Tibial nerve (tissue), 4 donors: ENCODE data around the gene RCOR1. TPM values are rescaled to one million over a fixed set of nuclear protein-coding genes. Genes with fewer than 3 reads are reported as not detected.
A peak's percentile ranks its signal among the peaks of the same experiment; 100 is the strongest.

Experiments used
- DNase-seq, 2 donors: peaks; one replicate each; pipeline ENCODE4 v3.0.0-alpha.2; 2019; ENCODE audit warnings: low spot score in 2 of 2
- H3K27ac ChIP-seq, 4 donors: fragments of 200-600 bp; sonication (generic) in 3 of 4; one replicate each; pipeline ENCODE4 v1.5.1; 2017 to 2019; ENCODE audit warnings: mild to moderate bottlenecking in 1 of 4
- H3K27me3 ChIP-seq, 2 donors: fragments of 200-600 bp; sonication (generic) in 1 of 2; one replicate each; pipeline versions ENCODE4 v1.5.1 to v1.6.0; 2017 to 2019
- H3K36me3 ChIP-seq, 3 donors: fragments of 200-600 bp; sonication (generic); one replicate each; pipeline ENCODE4 v1.5.1; 2018 to 2019
- H3K4me1 ChIP-seq, 4 donors: fragments of 200-600 bp; sonication (generic) in 3 of 4; one replicate each; pipeline ENCODE4 v1.5.1; 2017 to 2019
- H3K4me3 ChIP-seq, 4 donors: fragments of 200-600 bp; sonication (generic) in 3 of 4; one replicate each; pipeline ENCODE4 v1.5.1; 2017 to 2019; ENCODE audit warnings: mild to moderate bottlenecking in 1 of 4, moderate library complexity in 1 of 4
- H3K9me3 ChIP-seq, 4 donors: fragments of 200-600 bp; sonication (generic) in 3 of 4; one replicate each; pipeline ENCODE4 v1.5.1; 2017 to 2019
- EP300 ChIP-seq, 2 donors: sonication (generic); formaldehyde crosslinking; IDR thresholded peaks; one replicate each; pipeline ENCODE4 v1.6.1; 2017; ENCODE audit warnings: antibody characterized with exemption in 2 of 2, mild to moderate bottlenecking in 1 of 2
- POLR2A ChIP-seq, 2 donors: fragments of 450-650 bp; IDR thresholded peaks; one replicate each; pipeline ENCODE4 v1.6.1; 2017; ENCODE audit warnings: antibody characterized with exemption in 2 of 2, mild to moderate bottlenecking in 2 of 2, moderate library complexity in 2 of 2
- WGBS, 2 donors: methylation state at CpG; one replicate each; pipeline ENCODE4 v1.1.5; 2018; 5-methylcytosine and 5-hydroxymethylcytosine counted together
- small RNA-seq: library from RNA; depleted of rRNA; stranded (forward); fragments of <200 nt; gene quantifications from one replicate; pipeline ENCODE3, GENCODE V24; 2016
- total RNA-seq, 4 donors: library from RNA; depleted of rRNA; stranded (reverse); fragments of >200 nt; gene quantifications; one replicate each; pipeline ENCODE4 v1.1.0, GENCODE V29; 2016
- TF ChIP-seq, protein P1 (sequence below), 5 experiments: fragments of 200-600 bp in 3 of 5; fragments of 450-650 bp in 2 of 5; sonication (generic) in 3 of 5; IDR thresholded peaks; one replicate each; pipeline ENCODE4 v1.5.1; 2016 to 2019; ENCODE audit warnings: antibody characterized with exemption in 5 of 5, mild to moderate bottlenecking in 3 of 5, moderate library complexity in 2 of 5

RCOR1 gene
- total RNA-seq, 4 donors from 2014 or later, result 6.3 to 12.8 (median 10.0) TPM

DNA sequence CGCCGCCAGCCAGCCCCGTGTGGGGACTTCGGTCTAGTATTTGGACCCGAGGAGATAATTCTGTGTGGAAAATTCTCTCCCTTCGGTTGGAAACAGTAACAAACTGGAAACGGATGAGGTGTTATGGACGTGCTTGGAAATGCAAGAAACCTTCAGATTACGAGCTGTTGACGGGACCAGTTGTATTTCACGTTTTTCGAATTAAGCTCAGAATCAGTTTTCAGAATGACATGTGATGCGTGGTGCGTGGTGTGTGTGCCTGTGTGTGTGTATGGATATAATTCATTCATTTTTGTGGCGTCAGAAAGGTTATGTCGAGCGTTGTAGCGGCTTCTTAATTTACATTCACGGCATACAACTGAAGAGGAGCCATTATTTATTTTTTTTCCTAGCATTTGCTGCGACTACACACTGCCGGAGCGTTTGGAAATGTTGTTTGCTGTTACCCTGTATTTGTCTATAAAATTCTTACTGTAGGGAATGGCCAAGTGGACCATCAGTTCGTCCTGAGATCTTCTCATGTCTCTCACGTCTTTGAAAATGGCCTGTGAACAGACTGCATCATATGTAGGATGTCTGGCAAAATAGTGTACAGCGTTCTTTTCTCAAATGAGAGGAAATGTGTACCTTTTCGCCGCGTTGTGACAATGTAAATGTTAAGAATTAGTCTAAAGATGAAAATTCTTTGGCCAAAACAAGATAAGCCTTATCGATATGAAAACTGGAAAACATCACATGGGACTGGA is 186.1 kb downstream of the RCOR1 start:
- H3K27ac ChIP-seq, result peak overlapping the region; percentile 75 to 91 (median 84)

GRCh38 chr14:102779084-102779462 is 186.6 kb downstream of the RCOR1 start:
- Histone ChIP-seq H3K4me1 (peaks cover 0 to 29% (median 16%) of the 10 kb centered on the region in 4 donors), H3K27ac (peak overlapping the region in 2 of 4 donors; percentile 88 to 91), H3K9me3 (no peaks in the 10 kb centered on the region), H3K4me3 (peak overlapping the region in 1 of 4 donors; percentile 63), H3K36me3 (no peaks in the 10 kb centered on the region), H3K27me3 (no peaks in the 10 kb centered on the region)
- WGBS, 2 donors, result 35 to 46% methylated on average over 4 of the region's 4 CpGs
- TF ChIP-seq, protein P1, sequence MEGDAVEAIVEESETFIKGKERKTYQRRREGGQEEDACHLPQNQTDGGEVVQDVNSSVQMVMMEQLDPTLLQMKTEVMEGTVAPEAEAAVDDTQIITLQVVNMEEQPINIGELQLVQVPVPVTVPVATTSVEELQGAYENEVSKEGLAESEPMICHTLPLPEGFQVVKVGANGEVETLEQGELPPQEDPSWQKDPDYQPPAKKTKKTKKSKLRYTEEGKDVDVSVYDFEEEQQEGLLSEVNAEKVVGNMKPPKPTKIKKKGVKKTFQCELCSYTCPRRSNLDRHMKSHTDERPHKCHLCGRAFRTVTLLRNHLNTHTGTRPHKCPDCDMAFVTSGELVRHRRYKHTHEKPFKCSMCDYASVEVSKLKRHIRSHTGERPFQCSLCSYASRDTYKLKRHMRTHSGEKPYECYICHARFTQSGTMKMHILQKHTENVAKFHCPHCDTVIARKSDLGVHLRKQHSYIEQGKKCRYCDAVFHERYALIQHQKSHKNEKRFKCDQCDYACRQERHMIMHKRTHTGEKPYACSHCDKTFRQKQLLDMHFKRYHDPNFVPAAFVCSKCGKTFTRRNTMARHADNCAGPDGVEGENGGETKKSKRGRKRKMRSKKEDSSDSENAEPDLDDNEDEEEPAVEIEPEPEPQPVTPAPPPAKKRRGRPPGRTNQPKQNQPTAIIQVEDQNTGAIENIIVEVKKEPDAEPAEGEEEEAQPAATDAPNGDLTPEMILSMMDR (IDR thresholded peaks at IDR 0.05), result no peak
- TF ChIP-seq EP300 (IDR thresholded peaks at IDR 0.05), result no peak
- no peak for TF ChIP-seq POLR2A (IDR thresholded peaks at IDR 0.05)
- no peak for DNase-seq

More for the DNA sequence above, 186.1 kb downstream of the RCOR1 start:
- TF ChIP-seq EP300 (IDR thresholded peaks at IDR 0.05) (no peak), POLR2A (IDR thresholded peaks at IDR 0.05) (no peak)
- TF ChIP-seq, protein P1 (IDR thresholded peaks at IDR 0.05), result peak in 1 of 5 experiments; percentile 8
- DNase-seq, result no peak
- H3K36me3 ChIP-seq, result no peaks in the 10 kb centered on the region
- H3K9me3 ChIP-seq, result no peaks in the 10 kb centered on the region
- WGBS, 2 donors, result 10 to 12% methylated on average over 29 of the region's 29 CpGs
- H3K27me3 ChIP-seq, result no peaks in the 10 kb centered on the region
- H3K4me1 ChIP-seq, result peaks cover 0 to 29% (median 16%) of the 10 kb centered on the region in 4 donors
- H3K4me3 ChIP-seq, result peak overlapping the region; percentile 43 to 87 (median 72)

- Histone ChIP-seq H3K36me3 (no peaks in the 10 kb centered on the region), H3K4me3 (no peak overlapping the region), H3K27ac (no peak overlapping the region), H3K9me3 (no peaks in the 10 kb centered on the region), H3K27me3 (no peaks in the 10 kb centered on the region), H3K4me1 (peaks cover 0 to 27% (median 16%) of the 10 kb centered on the region in 4 donors)
- WGBS, 2 donors, result 80 to 83% methylated on average over 13 of the region's 13 CpGs
- DNase-seq, result no peak
- TF ChIP-seq, protein P1 (IDR thresholded peaks at IDR 0.05), result no peak
- no peak for TF ChIP-seq POLR2A (IDR thresholded peaks at IDR 0.05)
Observed at GRCh38 chr14:102779574-102780315, 187.3 kb downstream of the RCOR1 start.

Small RNA genes within 50 kb of the gene (small RNA-seq; reads per million reads assigned to genes)
- not detected for gene RF00019
- gene RN7SL546P, result not detected

Other genes starting within 250 kb of the RCOR1 start
- gene CINP, start 229.8 kb upstream of the RCOR1 start, total RNA-seq, result 10 to 100 TPM; 21.2 to 40.2 (median 31.2) TPM
- 10 to 100 TPM; 21.2 to 77.7 (median 32.8) TPM for gene TECPR2, start 229.7 kb upstream of the RCOR1 start, total RNA-seq
- 10 to 100 TPM; 11.4 to 39.3 (median 26.2) TPM for gene ANKRD9, start 82.9 kb upstream of the RCOR1 start, total RNA-seq
- 10 to 100 TPM in 2 of 4 donors, 1 to 10 TPM in 2; 4.8 to 20.7 (median 13.4) TPM for gene TRAF3, start 184.8 kb downstream of the RCOR1 start, total RNA-seq